Stomach (tissue), 4 donors: ENCODE data around the gene GPC4.

Experiments
- EP300 ChIP-seq: sonication (generic); formaldehyde crosslinking; IDR thresholded peaks from one replicate; pipeline ENCODE4 v1.6.1; 2017; ENCODE audit warnings: antibody characterized with exemption
- POLR2A ChIP-seq, 4 donors: fragments of 450-650 bp; IDR thresholded peaks; one replicate each; pipeline ENCODE4 v1.6.1; 2016; ENCODE audit warnings: antibody characterized with exemption in 4 of 4, control low read depth in 2 of 4, mild to moderate bottlenecking in 1 of 4, moderate library complexity in 1 of 4
- POLR2AphosphoS5 ChIP-seq, 3 donors: sonication (generic); formaldehyde crosslinking; IDR thresholded peaks; one replicate each; pipeline ENCODE4 v1.6.1; 2016; ENCODE audit warnings: antibody characterized with exemption in 3 of 3
- TF ChIP-seq, protein P1 (sequence below), 7 experiments: fragments of 450-650 bp in 4 of 7; fragments of 200-600 bp in 3 of 7; sonication (generic) in 3 of 7; IDR thresholded peaks; one replicate each; pipeline ENCODE4 v1.5.1; 2016 to 2019; ENCODE audit warnings: antibody characterized with exemption in 7 of 7, control low read depth in 2 of 7, mild to moderate bottlenecking in 1 of 7

DNA sequence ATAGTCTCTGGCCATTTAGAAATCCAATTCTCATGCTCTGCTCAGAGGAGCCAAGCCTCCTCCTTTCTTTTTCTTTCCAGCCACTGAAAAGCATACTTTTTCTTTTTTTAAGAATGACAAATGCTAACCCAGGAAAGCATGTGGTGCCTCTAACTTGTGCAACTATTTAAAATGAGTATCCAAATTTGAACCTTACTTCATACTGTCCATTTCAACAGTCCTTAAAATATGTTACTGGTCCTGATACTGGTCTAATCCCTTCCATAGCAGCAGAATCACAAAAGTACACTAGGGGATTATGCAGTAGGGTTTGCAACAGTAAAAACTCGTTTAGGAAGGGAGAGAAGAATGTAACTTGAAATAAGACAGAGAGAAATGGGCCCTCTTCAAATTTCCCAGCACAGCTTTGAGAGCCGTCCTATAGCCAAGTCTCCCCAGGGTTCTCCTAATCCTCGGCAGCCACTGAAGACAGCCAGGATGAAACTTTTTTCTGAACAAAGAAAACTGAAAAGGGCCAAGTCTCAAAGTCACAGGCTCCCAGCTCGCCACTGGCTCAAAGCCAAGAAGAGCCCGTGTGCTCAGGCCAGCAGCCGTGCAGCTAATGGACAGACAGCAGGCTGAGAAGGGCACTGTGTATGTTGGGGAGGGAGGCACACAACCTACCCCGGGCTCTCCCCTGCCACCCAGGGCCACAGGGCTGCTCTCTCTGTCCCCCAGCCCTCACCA, 39.5 kb downstream of the GPC4 start:
- TF ChIP-seq, protein P1, sequence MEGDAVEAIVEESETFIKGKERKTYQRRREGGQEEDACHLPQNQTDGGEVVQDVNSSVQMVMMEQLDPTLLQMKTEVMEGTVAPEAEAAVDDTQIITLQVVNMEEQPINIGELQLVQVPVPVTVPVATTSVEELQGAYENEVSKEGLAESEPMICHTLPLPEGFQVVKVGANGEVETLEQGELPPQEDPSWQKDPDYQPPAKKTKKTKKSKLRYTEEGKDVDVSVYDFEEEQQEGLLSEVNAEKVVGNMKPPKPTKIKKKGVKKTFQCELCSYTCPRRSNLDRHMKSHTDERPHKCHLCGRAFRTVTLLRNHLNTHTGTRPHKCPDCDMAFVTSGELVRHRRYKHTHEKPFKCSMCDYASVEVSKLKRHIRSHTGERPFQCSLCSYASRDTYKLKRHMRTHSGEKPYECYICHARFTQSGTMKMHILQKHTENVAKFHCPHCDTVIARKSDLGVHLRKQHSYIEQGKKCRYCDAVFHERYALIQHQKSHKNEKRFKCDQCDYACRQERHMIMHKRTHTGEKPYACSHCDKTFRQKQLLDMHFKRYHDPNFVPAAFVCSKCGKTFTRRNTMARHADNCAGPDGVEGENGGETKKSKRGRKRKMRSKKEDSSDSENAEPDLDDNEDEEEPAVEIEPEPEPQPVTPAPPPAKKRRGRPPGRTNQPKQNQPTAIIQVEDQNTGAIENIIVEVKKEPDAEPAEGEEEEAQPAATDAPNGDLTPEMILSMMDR (IDR thresholded peaks at IDR 0.05): no peak
- no peak for TF ChIP-seq POLR2A (IDR thresholded peaks at IDR 0.05)
- TF ChIP-seq POLR2AphosphoS5 (IDR thresholded peaks at IDR 0.05): no peak
- no peak for TF ChIP-seq EP300
